Urinary bladder (tissue), 4 donors: ENCODE data around the gene YPEL2. TPM values are rescaled to one million over a fixed set of nuclear protein-coding genes. Genes with fewer than 3 reads are reported as not detected.
"Not testable (repeated sequence)": the region's sequence is repeated elsewhere in the genome, so short reads cannot be mapped to it uniquely, and the experiment has no call there.

Experiments used
- DNase-seq: peaks from one replicate; pipeline ENCODE4 v3.0.0-alpha.2; 2015; ENCODE audit errors: extremely low spot score
- H3K27ac ChIP-seq: one replicate; pipeline ENCODE4 v1.5.1; 2013; ENCODE audit warnings: low read depth, mild to moderate bottlenecking, moderate library complexity
- H3K36me3 ChIP-seq: one replicate; pipeline ENCODE4 v1.6.1; 2013; ENCODE audit warnings: mild to moderate bottlenecking, moderate library complexity; ENCODE audit not compliant: insufficient read depth
- H3K4me1 ChIP-seq: one replicate; pipeline ENCODE4 v1.6.1; 2013; ENCODE audit warnings: mild to moderate bottlenecking, moderate library complexity; ENCODE audit not compliant: insufficient read depth
- H3K4me3 ChIP-seq: one replicate; pipeline ENCODE4 v1.5.1; 2013; ENCODE audit warnings: low read depth, low read length
- WGBS: extraction: QIAGEN DNeasy Blood & Tissue Kit; methylation state at CpG from one replicate; pipeline ENCODE4 v1.1.7; 2013; 5-methylcytosine and 5-hydroxymethylcytosine counted together
- polyA plus RNA-seq: library from polyadenylated mRNA; stranded (reverse); fragments of 200-250 nt; gene quantifications from one replicate; pipeline ENCODE4 v1.2.3, GENCODE V29; 2013
- total RNA-seq: library from RNA; depleted of rRNA; stranded (reverse); fragments of >200 nt; gene quantifications from one replicate; pipeline ENCODE4 v1.2.3, GENCODE V29; 2014
- donor health status: healthy with polysubstance abuse.
- donor health status: healthy.

The YPEL2 gene
- total RNA-seq (28.4 TPM), polyA plus RNA-seq (16.0 TPM)

GRCh38 chr17:59331129-59331928, at the start of gene YPEL2:
YPEL2 (plus strand) TSS chr17:59331655; CDS start chr17:59353410, 21,755 bp downstream.
- under 1% methylated on average over 71 of the region's 71 CpGs for WGBS
- H3K4me3 ChIP-seq = peak within 1 kb of the TSS; percentile 95
- H3K4me1 ChIP-seq = no peaks in the 10 kb centered on the region
- H3K27ac ChIP-seq = peak within 1 kb of the TSS; percentile 93
- peak; percentile 80 for DNase-seq
- no peaks in the 10 kb centered on the region for H3K36me3 ChIP-seq

DNA sequence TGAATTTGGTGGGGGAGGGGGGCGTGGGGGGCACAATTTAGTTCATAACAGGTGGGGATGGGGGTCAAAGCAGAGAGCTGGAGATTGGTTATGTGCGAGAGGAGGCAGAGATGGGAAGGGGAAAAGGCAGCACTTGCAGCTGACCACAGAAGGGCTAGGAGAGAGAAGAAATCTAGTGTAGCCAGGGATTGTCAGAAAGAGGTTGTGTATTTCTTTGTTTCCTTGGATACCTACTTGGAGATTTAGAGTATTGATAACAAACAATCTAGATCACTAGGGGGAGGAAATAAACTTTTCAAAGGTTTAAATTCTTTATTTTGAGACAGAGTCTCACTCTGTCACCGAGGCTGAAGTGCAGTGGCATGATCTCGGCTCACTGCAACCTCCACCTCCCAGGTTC, 47.1 kb upstream of the YPEL2 start:
- no peaks in the 10 kb centered on the region for H3K4me1 ChIP-seq
- no peak overlapping the region for H3K4me3 ChIP-seq
- no peak overlapping the region for H3K27ac ChIP-seq
- no peaks in the 10 kb centered on the region for H3K36me3 ChIP-seq
- WGBS = 58% methylated on average over 4 of the region's 4 CpGs
- no peak for DNase-seq

- H3K4me3 ChIP-seq = no peak overlapping the region
- no peaks in the 10 kb centered on the region for H3K4me1 ChIP-seq
- no peak for DNase-seq
- no peaks in the 10 kb centered on the region for H3K36me3 ChIP-seq
- no peak overlapping the region for H3K27ac ChIP-seq
- 42% methylated on average over 1 of the region's 1 CpG for WGBS
Observed at GRCh38 chr17:59287452-59287851, 44.0 kb upstream of the YPEL2 start.

DNA sequence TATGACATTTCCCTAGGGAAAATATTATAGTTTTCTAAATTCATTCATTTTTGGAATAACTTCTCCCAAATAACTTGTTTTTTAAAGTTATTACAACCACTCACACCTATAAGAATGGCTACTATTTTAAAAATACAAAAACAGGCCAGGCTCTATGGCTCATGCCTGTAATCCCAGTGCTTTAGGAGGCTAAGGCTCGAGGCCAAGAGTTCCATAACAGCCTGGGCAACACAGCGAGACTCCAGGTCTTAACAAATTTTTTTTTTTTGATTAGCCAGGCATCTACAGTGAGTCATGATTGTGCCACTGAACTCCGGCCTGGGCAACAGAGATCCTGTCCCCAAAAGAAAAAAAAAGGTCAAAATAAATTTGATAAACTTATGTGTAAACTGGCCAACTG, 43.6 kb upstream of the YPEL2 start:
- no peak for DNase-seq
- H3K36me3 ChIP-seq = no peaks in the 10 kb centered on the region
- WGBS = 78% methylated on average over 3 of the region's 3 CpGs
- H3K4me1 ChIP-seq = no peaks in the 10 kb centered on the region
- H3K4me3 ChIP-seq = no peak overlapping the region
- H3K27ac ChIP-seq = no peak overlapping the region

GRCh38 chr17:59289981-59290301, 41.5 kb upstream of the YPEL2 start:
- WGBS = 59% methylated on average over 3 of the region's 3 CpGs

GRCh38 chr17:59290302-59290998, 41.0 kb upstream of the YPEL2 start:
- H3K36me3 ChIP-seq, H3K27ac ChIP-seq, DNase-seq, H3K4me1 ChIP-seq, H3K4me3 ChIP-seq: not testable (repeated sequence)
- WGBS = 22% methylated on average over 12 of the region's 12 CpGs

More at GRCh38 chr17:59289981-59290301, 41.5 kb upstream of the YPEL2 start:
- Histone ChIP-seq H3K36me3 (no peaks in the 10 kb centered on the region), H3K4me3 (no peak overlapping the region), H3K4me1 (no peaks in the 10 kb centered on the region), H3K27ac (no peak overlapping the region)
- no peak for DNase-seq

GRCh38 chr17:59292174-59292523, 39.3 kb upstream of the YPEL2 start:
- no peaks in the 10 kb centered on the region for H3K36me3 ChIP-seq
- no peak overlapping the region for H3K27ac ChIP-seq
- no peak for DNase-seq
- H3K4me3 ChIP-seq = no peak overlapping the region
- 20% methylated on average over 1 of the region's 1 CpG for WGBS
- H3K4me1 ChIP-seq = no peaks in the 10 kb centered on the region

DNA sequence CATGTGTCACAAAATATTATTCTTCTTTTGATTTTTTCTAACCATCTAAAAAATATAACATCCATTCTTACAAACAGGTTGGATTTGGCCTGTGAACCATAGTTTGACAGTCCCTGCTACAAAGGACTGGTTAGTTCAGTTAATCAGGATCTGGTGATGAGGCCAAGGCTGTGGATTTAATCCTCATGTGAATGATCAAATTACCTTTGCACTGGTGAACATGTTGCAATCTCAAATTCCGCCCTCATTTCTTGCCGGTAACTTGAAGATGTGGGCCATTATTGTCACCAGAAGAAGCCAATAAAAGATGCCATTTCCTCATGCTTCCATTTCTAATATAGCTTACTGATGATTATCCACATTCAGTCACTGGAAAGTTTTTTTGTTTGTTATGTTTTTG, 35.3 kb upstream of the YPEL2 start:
- DNase-seq = no peak
- no peak overlapping the region for H3K27ac ChIP-seq
- no peak overlapping the region for H3K4me3 ChIP-seq
- 75% methylated on average over 2 of the region's 2 CpGs for WGBS
- no peaks in the 10 kb centered on the region for H3K4me1 ChIP-seq
- no peaks in the 10 kb centered on the region for H3K36me3 ChIP-seq

GRCh38 chr17:59298521-59298920, 32.9 kb upstream of the YPEL2 start:
- no peaks in the 10 kb centered on the region for H3K4me1 ChIP-seq
- H3K36me3 ChIP-seq = no peaks in the 10 kb centered on the region
- DNase-seq = no peak
- 57% methylated on average over 2 of the region's 2 CpGs for WGBS
- no peak overlapping the region for H3K4me3 ChIP-seq
- no peak overlapping the region for H3K27ac ChIP-seq

DNA sequence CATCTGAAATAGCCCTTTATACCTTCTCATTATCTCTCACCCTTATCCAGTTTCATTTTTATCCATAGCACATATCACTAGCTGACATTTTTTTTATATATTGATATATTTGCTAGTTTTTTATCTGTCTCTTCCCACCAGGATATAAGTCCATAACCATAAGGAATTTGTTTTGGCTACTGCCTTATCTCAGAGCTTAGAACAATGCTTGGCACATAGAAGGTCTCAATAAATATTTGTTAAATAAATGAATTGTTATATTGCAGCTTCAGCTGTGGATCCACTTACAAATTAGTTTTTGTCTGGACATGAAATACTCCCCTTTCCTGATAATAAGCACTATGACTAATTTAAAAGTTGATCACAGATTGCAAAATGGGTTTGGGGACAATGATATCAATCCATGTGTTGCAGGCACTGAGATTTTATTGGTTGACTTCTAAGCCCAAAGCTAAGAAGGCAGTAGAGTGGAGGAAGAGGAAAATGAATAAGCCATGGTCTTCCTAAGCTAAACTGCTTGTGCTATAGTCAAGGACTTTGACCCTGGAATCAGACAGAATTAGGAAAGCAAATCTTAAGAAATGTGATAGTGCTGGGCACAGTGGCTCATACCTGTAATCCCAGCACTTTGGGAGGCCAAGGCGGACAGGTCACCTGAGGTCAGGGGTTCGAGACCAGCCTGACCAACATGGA, 31.9 kb upstream of the YPEL2 start:
- WGBS = 90% methylated on average over 2 of the region's 2 CpGs
- no peak overlapping the region for H3K4me3 ChIP-seq
- H3K27ac ChIP-seq = peak overlapping the region; percentile 10
- DNase-seq = no peak
- H3K4me1 ChIP-seq = no peaks in the 10 kb centered on the region
- no peaks in the 10 kb centered on the region for H3K36me3 ChIP-seq

- WGBS = 88% methylated on average over 5 of the region's 5 CpGs
- no peak overlapping the region for H3K4me3 ChIP-seq
- H3K4me1 ChIP-seq = no peaks in the 10 kb centered on the region
- no peak overlapping the region for H3K27ac ChIP-seq
- H3K36me3 ChIP-seq = no peaks in the 10 kb centered on the region
- no peak for DNase-seq
Observed at GRCh38 chr17:59300941-59301340, 30.5 kb upstream of the YPEL2 start.

DNA sequence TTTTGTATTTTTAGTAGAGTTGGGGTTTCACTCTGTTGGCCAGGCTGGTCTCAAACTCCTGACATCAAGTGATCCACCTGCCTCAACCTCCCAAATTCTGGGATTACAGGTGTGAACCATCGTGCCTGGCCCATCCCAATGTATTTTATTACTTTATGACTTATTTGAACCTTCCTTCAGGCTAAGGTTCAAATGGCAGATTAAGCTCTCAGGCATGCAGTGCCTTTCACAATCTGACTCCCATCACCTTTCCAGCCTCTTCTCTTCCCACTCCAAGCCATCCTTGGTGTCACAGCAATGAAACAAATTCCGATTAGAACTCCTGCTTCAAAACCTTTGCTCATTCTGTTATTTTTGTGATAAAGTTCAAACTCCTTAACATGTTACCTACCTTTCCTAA, 26.6 kb upstream of the YPEL2 start:
- H3K36me3 ChIP-seq = no peaks in the 10 kb centered on the region
- WGBS = 79% methylated on average over 2 of the region's 2 CpGs
- no peak overlapping the region for H3K4me3 ChIP-seq
- DNase-seq = no peak
- H3K27ac ChIP-seq = no peak overlapping the region
- H3K4me1 ChIP-seq = no peaks in the 10 kb centered on the region

DNA sequence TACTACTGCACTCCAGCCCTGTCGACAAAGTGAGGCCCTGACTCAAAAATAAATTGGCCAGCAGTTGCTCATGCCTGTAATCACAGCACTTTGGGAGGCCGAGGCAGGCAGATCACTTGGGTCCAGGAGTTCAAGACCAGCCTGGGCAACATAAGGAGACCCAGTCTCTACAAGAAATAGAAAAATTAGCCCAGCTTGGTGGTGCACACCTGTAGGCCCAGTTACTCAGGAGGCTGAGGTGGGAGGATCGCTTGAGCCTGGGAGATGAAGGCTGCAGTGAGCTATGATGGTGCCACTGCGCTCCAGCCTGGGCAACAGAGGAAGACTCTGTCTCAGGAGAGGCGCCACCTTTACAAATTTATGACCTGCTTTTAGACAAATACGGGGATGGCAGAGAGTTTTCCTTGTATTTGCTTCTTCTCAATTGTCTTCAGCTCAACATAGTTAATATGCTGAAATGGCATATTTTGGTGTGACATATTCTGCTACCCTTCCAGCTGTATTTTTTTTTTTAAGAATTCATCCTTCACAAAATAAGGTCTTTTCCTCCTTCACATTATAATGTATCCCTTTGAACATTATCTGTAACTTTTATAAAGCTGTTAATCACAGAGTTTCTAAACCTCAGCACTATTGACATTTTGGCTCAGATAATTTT, 21.1 kb upstream of the YPEL2 start:
- H3K4me1 ChIP-seq = no peaks in the 10 kb centered on the region
- DNase-seq = no peak
- 84% methylated on average over 6 of the region's 6 CpGs for WGBS
- H3K4me3 ChIP-seq = no peak overlapping the region
- H3K36me3 ChIP-seq = no peaks in the 10 kb centered on the region
- no peak overlapping the region for H3K27ac ChIP-seq
